ENCODE measurements around the gene CDK11B.
"Not testable (repeated sequence)": the region's sequence is repeated elsewhere in the genome, so short reads cannot be mapped to it uniquely, and the experiment has no call there.

The CDK11B gene

GRCh38 chr1:1664941-1665814, 6.4 kb upstream of the CDK11B start:
- no peak for DNase-seq
- Histone ChIP-seq H3K4me1 (ENCODE audit: control extremely low read depth in 1 of 4, control insufficient read depth in 4 of 4, insufficient read depth in 4 of 4, low read length in 3 of 4) (no peaks in the 10 kb centered on the region), H3K27ac (ENCODE audit: insufficient read depth in 1 of 2, low read depth in 1 of 2, low read length in 2 of 2, poor library complexity in 1 of 2, severe bottlenecking in 2 of 2) (no peak overlapping the region), H3K4me3 (ENCODE audit: control insufficient read depth in 1 of 7, extremely low read depth in 1 of 7, insufficient read depth in 4 of 7, low read depth in 2 of 7, low read length in 6 of 7) (no peak overlapping the region), H3K9me3 (ENCODE audit: control extremely low read depth in 1 of 5, control insufficient read depth in 4 of 5, insufficient read depth in 2 of 5, low read depth in 1 of 5, low read length in 4 of 5) (no peaks in the 10 kb centered on the region), H3K36me3 (ENCODE audit: control insufficient read depth in 4 of 4, insufficient read depth in 4 of 4, low read length in 3 of 4) (peaks cover 0 to 44% (median 20%) of the 10 kb centered on the region in 4 experiments), H3K27me3 (replicated peaks in 2 of 5; ENCODE audit: control insufficient read depth in 4 of 5, insufficient read depth in 5 of 5, low read length in 4 of 5) (no peaks in the 10 kb centered on the region)
- CTCF ChIA-PET: interaction anchor here (1.1 to 2.1 kb wide), 3 partner anchors 13 to 21 kb away, joined by 5 to 6 read pairs (median 5); no protein-coding TSS in a partner anchor
- POLR2A ChIA-PET: no interaction called here
- WGBS (ENCODE audit: insufficient coverage): 94% methylated on average over 22 of the region's 27 CpGs

GRCh38 chr1:1664318-1664717, 5.5 kb upstream of the CDK11B start:
- H3K4me1 ChIP-seq (ENCODE audit: control extremely low read depth in 1 of 4, control insufficient read depth in 4 of 4, insufficient read depth in 4 of 4, low read length in 3 of 4); H3K4me3 ChIP-seq (ENCODE audit: control insufficient read depth in 1 of 7, extremely low read depth in 1 of 7, insufficient read depth in 4 of 7, low read depth in 2 of 7, low read length in 6 of 7); POLR2A ChIA-PET; DNase-seq; H3K27ac ChIP-seq (ENCODE audit: insufficient read depth in 1 of 2, low read depth in 1 of 2, low read length in 2 of 2, poor library complexity in 1 of 2, severe bottlenecking in 2 of 2); CTCF ChIA-PET; H3K9me3 ChIP-seq (ENCODE audit: control extremely low read depth in 1 of 5, control insufficient read depth in 4 of 5, insufficient read depth in 2 of 5, low read depth in 1 of 5, low read length in 4 of 5); H3K27me3 ChIP-seq (replicated peaks in 2 of 5; ENCODE audit: control insufficient read depth in 4 of 5, insufficient read depth in 5 of 5, low read length in 4 of 5): not testable (repeated sequence)
- peaks cover 0 to 36% (median 17%) of the 10 kb centered on the region in 4 experiments for H3K36me3 ChIP-seq (ENCODE audit: control insufficient read depth in 4 of 4, insufficient read depth in 4 of 4, low read length in 3 of 4)
- no CpG with 5 or more reads among the region's 11 CpGs for WGBS (ENCODE audit: insufficient coverage)

- H3K4me3 ChIP-seq (ENCODE audit: control insufficient read depth in 1 of 7, extremely low read depth in 1 of 7, insufficient read depth in 4 of 7, low read depth in 2 of 7, low read length in 6 of 7); H3K27me3 ChIP-seq (replicated peaks in 2 of 5; ENCODE audit: control insufficient read depth in 4 of 5, insufficient read depth in 5 of 5, low read length in 4 of 5); CTCF ChIA-PET; POLR2A ChIA-PET; H3K27ac ChIP-seq (ENCODE audit: insufficient read depth in 1 of 2, low read depth in 1 of 2, low read length in 2 of 2, poor library complexity in 1 of 2, severe bottlenecking in 2 of 2); H3K9me3 ChIP-seq (ENCODE audit: control extremely low read depth in 1 of 5, control insufficient read depth in 4 of 5, insufficient read depth in 2 of 5, low read depth in 1 of 5, low read length in 4 of 5); H3K4me1 ChIP-seq (ENCODE audit: control extremely low read depth in 1 of 4, control insufficient read depth in 4 of 4, insufficient read depth in 4 of 4, low read length in 3 of 4); DNase-seq: not testable (repeated sequence)
- 88% methylated on average over 8 of the region's 15 CpGs for WGBS (ENCODE audit: insufficient coverage)
- peaks cover 0 to 26% (median 16%) of the 10 kb centered on the region in 4 experiments for H3K36me3 ChIP-seq (ENCODE audit: control insufficient read depth in 4 of 4, insufficient read depth in 4 of 4, low read length in 3 of 4)
Observed at GRCh38 chr1:1662830-1663560, 4.2 kb upstream of the CDK11B start.

GRCh38 chr1:1662392-1662791, 3.6 kb upstream of the CDK11B start:
- peaks cover 0 to 23% (median 15%) of the 10 kb centered on the region in 4 experiments for H3K36me3 ChIP-seq (ENCODE audit: control insufficient read depth in 4 of 4, insufficient read depth in 4 of 4, low read length in 3 of 4)
- H3K27ac ChIP-seq (ENCODE audit: insufficient read depth in 1 of 2, low read depth in 1 of 2, low read length in 2 of 2, poor library complexity in 1 of 2, severe bottlenecking in 2 of 2); H3K4me3 ChIP-seq (ENCODE audit: control insufficient read depth in 1 of 7, extremely low read depth in 1 of 7, insufficient read depth in 4 of 7, low read depth in 2 of 7, low read length in 6 of 7); H3K4me1 ChIP-seq (ENCODE audit: control extremely low read depth in 1 of 4, control insufficient read depth in 4 of 4, insufficient read depth in 4 of 4, low read length in 3 of 4); H3K9me3 ChIP-seq (ENCODE audit: control extremely low read depth in 1 of 5, control insufficient read depth in 4 of 5, insufficient read depth in 2 of 5, low read depth in 1 of 5, low read length in 4 of 5); POLR2A ChIA-PET; H3K27me3 ChIP-seq (replicated peaks in 2 of 5; ENCODE audit: control insufficient read depth in 4 of 5, insufficient read depth in 5 of 5, low read length in 4 of 5); CTCF ChIA-PET; DNase-seq: not testable (repeated sequence)
- 97% methylated on average over 3 of the region's 9 CpGs for WGBS (ENCODE audit: insufficient coverage)

GRCh38 chr1:1648265-1648664, 10.5 kb downstream of the CDK11B start:
- H3K27ac ChIP-seq (ENCODE audit: insufficient read depth in 1 of 2, low read depth in 1 of 2, low read length in 2 of 2, poor library complexity in 1 of 2, severe bottlenecking in 2 of 2); H3K9me3 ChIP-seq (ENCODE audit: control extremely low read depth in 1 of 5, control insufficient read depth in 4 of 5, insufficient read depth in 2 of 5, low read depth in 1 of 5, low read length in 4 of 5); H3K4me1 ChIP-seq (ENCODE audit: control extremely low read depth in 1 of 4, control insufficient read depth in 4 of 4, insufficient read depth in 4 of 4, low read length in 3 of 4); CTCF ChIA-PET; H3K4me3 ChIP-seq (ENCODE audit: control insufficient read depth in 1 of 7, extremely low read depth in 1 of 7, insufficient read depth in 4 of 7, low read depth in 2 of 7, low read length in 6 of 7); POLR2A ChIA-PET; H3K27me3 ChIP-seq (replicated peaks in 2 of 5; ENCODE audit: control insufficient read depth in 4 of 5, insufficient read depth in 5 of 5, low read length in 4 of 5); DNase-seq: not testable (repeated sequence)
- peaks cover 10 to 45% (median 27%) of the 10 kb centered on the region in 4 experiments for H3K36me3 ChIP-seq (ENCODE audit: control insufficient read depth in 4 of 4, insufficient read depth in 4 of 4, low read length in 3 of 4)
- 98% methylated on average over 7 of the region's 11 CpGs for WGBS (ENCODE audit: insufficient coverage)

- POLR2A ChIA-PET; H3K27me3 ChIP-seq (replicated peaks in 2 of 5; ENCODE audit: control insufficient read depth in 4 of 5, insufficient read depth in 5 of 5, low read length in 4 of 5); H3K4me3 ChIP-seq (ENCODE audit: control insufficient read depth in 1 of 7, extremely low read depth in 1 of 7, insufficient read depth in 4 of 7, low read depth in 2 of 7, low read length in 6 of 7); H3K4me1 ChIP-seq (ENCODE audit: control extremely low read depth in 1 of 4, control insufficient read depth in 4 of 4, insufficient read depth in 4 of 4, low read length in 3 of 4); CTCF ChIA-PET; H3K9me3 ChIP-seq (ENCODE audit: control extremely low read depth in 1 of 5, control insufficient read depth in 4 of 5, insufficient read depth in 2 of 5, low read depth in 1 of 5, low read length in 4 of 5); H3K27ac ChIP-seq (ENCODE audit: insufficient read depth in 1 of 2, low read depth in 1 of 2, low read length in 2 of 2, poor library complexity in 1 of 2, severe bottlenecking in 2 of 2): not testable (repeated sequence)
- peak in 1 of 3 donors; percentile 8 for DNase-seq
- peaks cover 10 to 44% (median 27%) of the 10 kb centered on the region in 4 experiments for H3K36me3 ChIP-seq (ENCODE audit: control insufficient read depth in 4 of 4, insufficient read depth in 4 of 4, low read length in 3 of 4)
- 93% methylated on average over 12 of the region's 17 CpGs for WGBS (ENCODE audit: insufficient coverage)
Observed at GRCh38 chr1:1647567-1648241, 11.1 kb downstream of the CDK11B start.

All from common myeloid progenitor, CD34-positive (primary cell).